Panc1 (cell line): Measurements from ENCODE around the gene COL27A1. TPM values are rescaled to one million over a fixed set of nuclear protein-coding genes. Genes with fewer than 3 reads are reported as not detected.

Source experiments
- ATAC-seq: fragments of 200-7000 bp; cut with Tn5 transposase; 2 replicates; pipeline ENCODE4 v1.9.1; 2020; ENCODE audit warnings: mild to moderate bottlenecking, moderate library complexity
- BruUV-seq: library from RNA; stranded (reverse); fragments of 400-500 nt; replicated peaks from 2 replicates; lab custom pipeline; 2021; lab: Mats Ljungman, UMichigan
- CTCF ChIA-PET: fragments of 300-600 bp; sonication (Branson Sonifier 250); formaldehyde crosslinking; loops from one replicate; lab custom pipeline; 2022; ENCODE audit warnings: antibody characterized with exemption; lab: Charles Lee
- POLR2A ChIA-PET: fragments of 300-600 bp; sonication (Branson Sonifier 250); formaldehyde crosslinking; loops from one replicate; lab custom pipeline; 2022; ENCODE audit warnings: antibody characterized with exemption; lab: Charles Lee
- DNase-seq: peaks from one replicate; pipeline ENCODE4 v3.0.0-alpha.2; 2010; ENCODE audit warnings: low read depth, low spot score
- H3K27ac ChIP-seq: 2 replicates; pipeline ENCODE4 v1.5.1; 2011; ENCODE audit warnings: mild to moderate bottlenecking, low read length, inconsistent platforms
- H3K27me3 ChIP-seq: fragments of 200-500 bp; sonication (Bioruptor generic); 2 replicates; pipeline ENCODE4 v1.6.0; 2014; ENCODE audit warnings: low read length, inconsistent platforms; ENCODE audit not compliant: control insufficient read depth, insufficient read depth
- H3K36me3 ChIP-seq: fragments of 200-500 bp; sonication (Bioruptor generic); 2 replicates; pipeline ENCODE4 v1.5.1; 2014; ENCODE audit warnings: inconsistent platforms, mild to moderate bottlenecking, low read length, moderate library complexity; ENCODE audit not compliant: control insufficient read depth, insufficient read depth
- H3K4me1 ChIP-seq: 2 replicates; pipeline ENCODE4 v1.5.1; 2011; ENCODE audit warnings: inconsistent platforms, mild to moderate bottlenecking, low read length, moderate library complexity; ENCODE audit not compliant: control insufficient read depth, insufficient read depth
- H3K4me3 ChIP-seq, 2 experiments: 2 replicates each; pipeline ENCODE4 v1.5.1; 2011 to 2012; ENCODE audit warnings: low read depth in 2 of 2, low read length in 2 of 2, mild to moderate bottlenecking in 2 of 2, inconsistent platforms in 1 of 2, moderate library complexity in 1 of 2
- H3K9me3 ChIP-seq: fragments of 200-500 bp; sonication (Bioruptor generic); 2 replicates; pipeline ENCODE4 v1.5.1; 2014; ENCODE audit warnings: low read depth, mild to moderate bottlenecking, inconsistent platforms, low read length, moderate library complexity; ENCODE audit not compliant: control insufficient read depth, insufficient read depth
- POLR2AphosphoS5 ChIP-seq: IDR thresholded peaks from 2 replicates; pipeline ENCODE4 v1.6.1; 2012; ENCODE audit warnings: mild to moderate bottlenecking, low read depth, low read length, moderate library complexity
- SIN3A ChIP-seq: IDR thresholded peaks from 2 replicates; pipeline ENCODE4 v1.6.1; 2012; ENCODE audit warnings: low read depth, mild to moderate bottlenecking, low read length, moderate library complexity, borderline replicate concordance; ENCODE audit not compliant: insufficient read depth
- TCF7L2 ChIP-seq: IDR thresholded peaks from 2 replicates; pipeline ENCODE4 v1.6.1; 2011; ENCODE audit warnings: mild to moderate bottlenecking, low read depth, low read length, inconsistent platforms
- in situ Hi-C: cut with HindIII; loops from 2 replicates; pipeline ENCODE4 v1.10.0; 2016; ENCODE audit warnings: low sequenced_read_pairs, low pct_unique_long_range_greater_than_20kb
- intact Hi-C: fragments of 100-400 bp; cut with micrococcal nuclease; formaldehyde crosslinking; loops from one replicate; pipeline ENCODE4 v1.10.0; 2022; ENCODE audit not compliant: unreplicated experiment
- microRNA-seq: library from miRNA; unstranded; fragments of <30 nt; microRNA quantifications from one replicate; pipeline ENCODE4 v1.1.0, GENCODE V29; 2020; ENCODE audit not compliant: unreplicated experiment
- total RNA-seq: library from RNA; stranded (reverse); gene quantifications from one replicate; pipeline ENCODE4 v1.2.1, GENCODE V29; 2021; ENCODE audit not compliant: unreplicated experiment
- TF ChIP-seq, protein P1 (sequence below): fragments of 450-650 bp; IDR thresholded peaks from 2 replicates; pipeline ENCODE4 v1.5.1; 2017; ENCODE audit warnings: mild to moderate bottlenecking
- TF ChIP-seq, protein P2 (sequence below), 2 experiments: IDR thresholded peaks; 2 replicates each; pipeline ENCODE4 v1.6.1; 2011 to 2012; ENCODE audit warnings: low read depth in 2 of 2, control low read depth in 1 of 2, low read length in 1 of 2, mild to moderate bottlenecking in 1 of 2, moderate library complexity in 1 of 2; ENCODE audit not compliant: insufficient read depth in 1 of 2

The COL27A1 gene
- total RNA-seq, 1 experiment from 2014 or later: 5.1 TPM

DNA sequence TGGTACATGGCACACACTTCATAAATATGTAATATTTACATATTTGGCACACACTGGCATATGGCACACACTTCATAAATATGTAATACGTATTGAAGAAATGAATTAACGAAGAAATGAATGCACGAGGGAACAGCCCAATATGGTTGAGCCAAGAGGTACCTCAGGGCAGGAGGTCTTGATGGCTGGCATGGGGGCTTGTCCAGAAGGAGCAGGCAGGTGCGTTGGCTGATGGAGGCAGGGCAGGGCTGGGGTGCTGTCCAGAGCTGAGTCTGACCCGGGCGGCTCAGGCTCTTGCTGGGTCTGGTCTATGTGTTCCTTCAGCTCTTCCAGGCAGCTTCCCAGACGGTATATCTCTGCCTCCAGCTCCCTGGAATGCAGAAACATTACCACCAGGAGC lies 206.2 kb downstream of the COL27A1 start:
- POLR2A ChIA-PET: no interaction called here
- Histone ChIP-seq H3K4me3 (no peak overlapping the region), H3K27me3 (no peaks in the 10 kb centered on the region), H3K9me3 (no peaks in the 10 kb centered on the region), H3K36me3 (no peaks in the 10 kb centered on the region), H3K4me1 (peaks cover 3% of the 10 kb centered on the region; the same call in 1 of the 2 replicates), H3K27ac (no peak overlapping the region)
- ATAC-seq: no peak
- no peak for DNase-seq
- intact Hi-C loops (no loop called here), in situ Hi-C loops (no loop called here)
- no peak for TF ChIP-seq TCF7L2
- no peak for TF ChIP-seq POLR2AphosphoS5
- TF ChIP-seq, protein P1, sequence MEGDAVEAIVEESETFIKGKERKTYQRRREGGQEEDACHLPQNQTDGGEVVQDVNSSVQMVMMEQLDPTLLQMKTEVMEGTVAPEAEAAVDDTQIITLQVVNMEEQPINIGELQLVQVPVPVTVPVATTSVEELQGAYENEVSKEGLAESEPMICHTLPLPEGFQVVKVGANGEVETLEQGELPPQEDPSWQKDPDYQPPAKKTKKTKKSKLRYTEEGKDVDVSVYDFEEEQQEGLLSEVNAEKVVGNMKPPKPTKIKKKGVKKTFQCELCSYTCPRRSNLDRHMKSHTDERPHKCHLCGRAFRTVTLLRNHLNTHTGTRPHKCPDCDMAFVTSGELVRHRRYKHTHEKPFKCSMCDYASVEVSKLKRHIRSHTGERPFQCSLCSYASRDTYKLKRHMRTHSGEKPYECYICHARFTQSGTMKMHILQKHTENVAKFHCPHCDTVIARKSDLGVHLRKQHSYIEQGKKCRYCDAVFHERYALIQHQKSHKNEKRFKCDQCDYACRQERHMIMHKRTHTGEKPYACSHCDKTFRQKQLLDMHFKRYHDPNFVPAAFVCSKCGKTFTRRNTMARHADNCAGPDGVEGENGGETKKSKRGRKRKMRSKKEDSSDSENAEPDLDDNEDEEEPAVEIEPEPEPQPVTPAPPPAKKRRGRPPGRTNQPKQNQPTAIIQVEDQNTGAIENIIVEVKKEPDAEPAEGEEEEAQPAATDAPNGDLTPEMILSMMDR: no peak
- TF ChIP-seq SIN3A: no peak
- TF ChIP-seq, protein P2, sequence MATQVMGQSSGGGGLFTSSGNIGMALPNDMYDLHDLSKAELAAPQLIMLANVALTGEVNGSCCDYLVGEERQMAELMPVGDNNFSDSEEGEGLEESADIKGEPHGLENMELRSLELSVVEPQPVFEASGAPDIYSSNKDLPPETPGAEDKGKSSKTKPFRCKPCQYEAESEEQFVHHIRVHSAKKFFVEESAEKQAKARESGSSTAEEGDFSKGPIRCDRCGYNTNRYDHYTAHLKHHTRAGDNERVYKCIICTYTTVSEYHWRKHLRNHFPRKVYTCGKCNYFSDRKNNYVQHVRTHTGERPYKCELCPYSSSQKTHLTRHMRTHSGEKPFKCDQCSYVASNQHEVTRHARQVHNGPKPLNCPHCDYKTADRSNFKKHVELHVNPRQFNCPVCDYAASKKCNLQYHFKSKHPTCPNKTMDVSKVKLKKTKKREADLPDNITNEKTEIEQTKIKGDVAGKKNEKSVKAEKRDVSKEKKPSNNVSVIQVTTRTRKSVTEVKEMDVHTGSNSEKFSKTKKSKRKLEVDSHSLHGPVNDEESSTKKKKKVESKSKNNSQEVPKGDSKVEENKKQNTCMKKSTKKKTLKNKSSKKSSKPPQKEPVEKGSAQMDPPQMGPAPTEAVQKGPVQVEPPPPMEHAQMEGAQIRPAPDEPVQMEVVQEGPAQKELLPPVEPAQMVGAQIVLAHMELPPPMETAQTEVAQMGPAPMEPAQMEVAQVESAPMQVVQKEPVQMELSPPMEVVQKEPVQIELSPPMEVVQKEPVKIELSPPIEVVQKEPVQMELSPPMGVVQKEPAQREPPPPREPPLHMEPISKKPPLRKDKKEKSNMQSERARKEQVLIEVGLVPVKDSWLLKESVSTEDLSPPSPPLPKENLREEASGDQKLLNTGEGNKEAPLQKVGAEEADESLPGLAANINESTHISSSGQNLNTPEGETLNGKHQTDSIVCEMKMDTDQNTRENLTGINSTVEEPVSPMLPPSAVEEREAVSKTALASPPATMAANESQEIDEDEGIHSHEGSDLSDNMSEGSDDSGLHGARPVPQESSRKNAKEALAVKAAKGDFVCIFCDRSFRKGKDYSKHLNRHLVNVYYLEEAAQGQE (IDR thresholded peaks at IDR 0.05; ENCODE audit: insufficient read depth in 1 of 2, low read depth in 2 of 2, low read length in 1 of 2): no peak
- CTCF ChIA-PET: no interaction called here
- BruUV-seq: no TSS peak

Small RNA genes within 50 kb of the gene (microRNA-seq; reads per million reads assigned to microRNA genes)
- 637 reads per million, percentile 75 among the genes with 10 or more reads in this experiment for gene MIR455

Other genes starting within 250 kb of the COL27A1 start
- gene AMBP, start 77.2 kb upstream of the COL27A1 start, total RNA-seq: 1.7 TPM
- 0.87 TPM for gene KIF12, start 56.2 kb upstream of the COL27A1 start, total RNA-seq
- gene ORM1, start 167.6 kb downstream of the COL27A1 start, total RNA-seq: 3.5 TPM
- 0.77 TPM for gene ORM2, start 174.3 kb downstream of the COL27A1 start, total RNA-seq
- 10.1 TPM for gene AKNA, start 232.4 kb downstream of the COL27A1 start, total RNA-seq